ENCODE data around the gene NOC2L. TPM values are rescaled to one million over a fixed set of nuclear protein-coding genes. Genes with fewer than 3 reads are reported as not detected.

NOC2L gene
- total RNA-seq, 3 donors from 2014 or later, result 292 to 315 (median 315) TPM

GRCh38 chr1:920010-920409 lies 39.0 kb downstream of the NOC2L start:
- Mint-ChIP-seq H3K4me1 (ENCODE audit: low read depth) (peaks cover 16% of the 10 kb centered on the region), H3K27me3 (ENCODE audit: low read depth) (peaks cover 53% of the 10 kb centered on the region), H3K9me3 (no peaks in the 10 kb centered on the region), H3K36me3 (ENCODE audit: insufficient read depth) (no peaks in the 10 kb centered on the region), H3K4me3 (no peak overlapping the region)
- DNase-seq (no peak), ATAC-seq (no peak)

GRCh38 chr1:919271-919872 lies 39.7 kb downstream of the NOC2L start:
- Mint-ChIP-seq H3K4me3 (no peak overlapping the region), H3K9me3 (no peaks in the 10 kb centered on the region), H3K4me1 (ENCODE audit: low read depth) (peaks cover 16% of the 10 kb centered on the region), H3K27me3 (ENCODE audit: low read depth) (peaks cover 53% of the 10 kb centered on the region), H3K36me3 (ENCODE audit: insufficient read depth) (no peaks in the 10 kb centered on the region)
- DNase-seq (no peak), ATAC-seq (no peak)

- no peak for ATAC-seq
- H3K4me1 Mint-ChIP-seq (ENCODE audit: low read depth), result peaks cover 16% of the 10 kb centered on the region
- peaks cover 53% of the 10 kb centered on the region for H3K27me3 Mint-ChIP-seq (ENCODE audit: low read depth)
- no peak for DNase-seq
- no peaks in the 10 kb centered on the region for H3K9me3 Mint-ChIP-seq
- no peak overlapping the region for H3K4me3 Mint-ChIP-seq
- H3K36me3 Mint-ChIP-seq (ENCODE audit: insufficient read depth), result no peaks in the 10 kb centered on the region
Observed at GRCh38 chr1:918843-919242, 40.2 kb downstream of the NOC2L start.

GRCh38 chr1:918353-918752 lies 40.7 kb downstream of the NOC2L start:
- no peaks in the 10 kb centered on the region for H3K9me3 Mint-ChIP-seq
- peaks cover 52% of the 10 kb centered on the region for H3K27me3 Mint-ChIP-seq (ENCODE audit: low read depth)
- ATAC-seq, result no peak
- H3K4me1 Mint-ChIP-seq (ENCODE audit: low read depth), result peaks cover 15% of the 10 kb centered on the region
- no peak overlapping the region for H3K4me3 Mint-ChIP-seq
- DNase-seq, result no peak
- no peaks in the 10 kb centered on the region for H3K36me3 Mint-ChIP-seq (ENCODE audit: insufficient read depth)

GRCh38 chr1:917466-918091 lies 41.5 kb downstream of the NOC2L start:
- Mint-ChIP-seq H3K9me3 (no peaks in the 10 kb centered on the region), H3K4me3 (no peak overlapping the region), H3K27me3 (ENCODE audit: low read depth) (peaks cover 47% of the 10 kb centered on the region), H3K36me3 (ENCODE audit: insufficient read depth) (no peaks in the 10 kb centered on the region), H3K4me1 (ENCODE audit: low read depth) (peaks cover 13% of the 10 kb centered on the region)
- ATAC-seq (no peak), DNase-seq (no peak)

GRCh38 chr1:917076-917459 lies 42.0 kb downstream of the NOC2L start:
- Mint-ChIP-seq H3K27me3 (ENCODE audit: low read depth) (peaks cover 47% of the 10 kb centered on the region), H3K4me3 (no peak overlapping the region), H3K4me1 (ENCODE audit: low read depth) (peaks cover 13% of the 10 kb centered on the region), H3K9me3 (no peaks in the 10 kb centered on the region), H3K36me3 (ENCODE audit: insufficient read depth) (no peaks in the 10 kb centered on the region)
- no peak for ATAC-seq
- DNase-seq, result no peak

- H3K27me3 Mint-ChIP-seq (ENCODE audit: low read depth), result peaks cover 43% of the 10 kb centered on the region
- no peak overlapping the region for H3K4me3 Mint-ChIP-seq
- no peaks in the 10 kb centered on the region for H3K36me3 Mint-ChIP-seq (ENCODE audit: insufficient read depth)
- H3K4me1 Mint-ChIP-seq (ENCODE audit: low read depth), result peaks cover 11% of the 10 kb centered on the region
- DNase-seq, result no peak
- ATAC-seq, result no peak
- no peaks in the 10 kb centered on the region for H3K9me3 Mint-ChIP-seq
Observed at GRCh38 chr1:916173-917075, 42.6 kb downstream of the NOC2L start.

- H3K27me3 Mint-ChIP-seq (ENCODE audit: low read depth), result peaks cover 46% of the 10 kb centered on the region
- peaks cover 7% of the 10 kb centered on the region for H3K4me1 Mint-ChIP-seq (ENCODE audit: low read depth)
- H3K36me3 Mint-ChIP-seq (ENCODE audit: insufficient read depth), result no peaks in the 10 kb centered on the region
- H3K9me3 Mint-ChIP-seq, result no peaks in the 10 kb centered on the region
- ATAC-seq (no peak), DNase-seq (no peak)
- no peak overlapping the region for H3K4me3 Mint-ChIP-seq
Observed at GRCh38 chr1:915295-916172, 43.5 kb downstream of the NOC2L start.

- peaks cover 4% of the 10 kb centered on the region for H3K4me1 Mint-ChIP-seq (ENCODE audit: low read depth)
- ATAC-seq (no peak), DNase-seq (no peak)
- no peaks in the 10 kb centered on the region for H3K9me3 Mint-ChIP-seq
- H3K27me3 Mint-ChIP-seq (ENCODE audit: low read depth), result peaks cover 41% of the 10 kb centered on the region
- H3K36me3 Mint-ChIP-seq (ENCODE audit: insufficient read depth), result no peaks in the 10 kb centered on the region
- no peak overlapping the region for H3K4me3 Mint-ChIP-seq
Observed at GRCh38 chr1:914891-915280, 44.2 kb downstream of the NOC2L start.

GRCh38 chr1:914131-914890 lies 44.7 kb downstream of the NOC2L start:
- ATAC-seq (no peak), DNase-seq (no peak)
- Mint-ChIP-seq H3K36me3 (ENCODE audit: insufficient read depth) (no peaks in the 10 kb centered on the region), H3K9me3 (no peaks in the 10 kb centered on the region), H3K27me3 (ENCODE audit: low read depth) (peaks cover 40% of the 10 kb centered on the region), H3K4me3 (no peak overlapping the region), H3K4me1 (ENCODE audit: low read depth) (peaks cover 4% of the 10 kb centered on the region)

- no peaks in the 10 kb centered on the region for H3K36me3 Mint-ChIP-seq (ENCODE audit: insufficient read depth)
- H3K4me1 Mint-ChIP-seq (ENCODE audit: low read depth), result peaks cover 4% of the 10 kb centered on the region
- ATAC-seq (no peak), DNase-seq (no peak)
- no peak overlapping the region for H3K4me3 Mint-ChIP-seq
- H3K9me3 Mint-ChIP-seq, result no peaks in the 10 kb centered on the region
- H3K27me3 Mint-ChIP-seq (ENCODE audit: low read depth), result peaks cover 38% of the 10 kb centered on the region
Observed at GRCh38 chr1:913491-914130, 45.4 kb downstream of the NOC2L start.

- DNase-seq, result peak; percentile 3
- Mint-ChIP-seq H3K27me3 (ENCODE audit: low read depth) (peaks cover 36% of the 10 kb centered on the region), H3K36me3 (ENCODE audit: insufficient read depth) (no peaks in the 10 kb centered on the region), H3K9me3 (no peaks in the 10 kb centered on the region), H3K4me1 (ENCODE audit: low read depth) (peaks cover 4% of the 10 kb centered on the region), H3K4me3 (no peak overlapping the region)
- ATAC-seq, result peak; percentile 53 to 55
Observed at GRCh38 chr1:912740-913301, 46.2 kb downstream of the NOC2L start.
